ENCODE data around the gene CLK4. TPM values are rescaled to one million over a fixed set of nuclear protein-coding genes. Genes with fewer than 3 reads are reported as not detected.

Gene CLK4
- total RNA-seq, 4 donors from 2014 or later = 16.0 to 59.0 (median 27.2) TPM

DNA sequence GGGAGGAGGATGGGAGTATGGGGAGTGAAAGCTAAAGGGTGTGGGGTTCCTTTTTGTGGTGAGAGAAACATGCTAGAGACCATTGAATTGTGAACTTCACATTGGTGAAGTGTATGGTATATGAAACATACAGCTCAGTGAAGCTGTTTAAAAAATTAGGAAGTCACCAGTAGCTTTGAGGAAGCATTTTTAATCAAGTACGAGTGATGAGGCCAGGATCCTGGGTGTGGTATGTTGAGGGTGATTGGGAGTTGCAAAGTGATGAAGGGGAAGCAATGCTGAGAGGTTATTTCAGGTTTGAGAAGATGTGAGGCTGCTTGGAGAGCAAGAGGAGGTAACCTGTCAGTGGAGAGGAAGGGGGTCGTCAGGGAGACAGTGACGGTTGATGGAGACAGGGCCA is 22.7 kb upstream of the CLK4 start:
- H3K4me1 ChIP-seq = no peaks in the 10 kb centered on the region
- no peak overlapping the region for H3K4me3 ChIP-seq
- ATAC-seq = no peak
- WGBS, 2 donors (ENCODE audit: low coverage in 1 of 2) = 50 to 55% methylated on average over 1 to 3 of the region's 3 CpGs
- H3K36me3 ChIP-seq = no peaks in the 10 kb centered on the region
- TF ChIP-seq POLR2AphosphoS5 (IDR thresholded peaks at IDR 0.05) (no peak), POLR2A (IDR thresholded peaks at IDR 0.05) (no peak), EP300 (IDR thresholded peaks at IDR 0.05) (no peak)
- TF ChIP-seq, protein P1, sequence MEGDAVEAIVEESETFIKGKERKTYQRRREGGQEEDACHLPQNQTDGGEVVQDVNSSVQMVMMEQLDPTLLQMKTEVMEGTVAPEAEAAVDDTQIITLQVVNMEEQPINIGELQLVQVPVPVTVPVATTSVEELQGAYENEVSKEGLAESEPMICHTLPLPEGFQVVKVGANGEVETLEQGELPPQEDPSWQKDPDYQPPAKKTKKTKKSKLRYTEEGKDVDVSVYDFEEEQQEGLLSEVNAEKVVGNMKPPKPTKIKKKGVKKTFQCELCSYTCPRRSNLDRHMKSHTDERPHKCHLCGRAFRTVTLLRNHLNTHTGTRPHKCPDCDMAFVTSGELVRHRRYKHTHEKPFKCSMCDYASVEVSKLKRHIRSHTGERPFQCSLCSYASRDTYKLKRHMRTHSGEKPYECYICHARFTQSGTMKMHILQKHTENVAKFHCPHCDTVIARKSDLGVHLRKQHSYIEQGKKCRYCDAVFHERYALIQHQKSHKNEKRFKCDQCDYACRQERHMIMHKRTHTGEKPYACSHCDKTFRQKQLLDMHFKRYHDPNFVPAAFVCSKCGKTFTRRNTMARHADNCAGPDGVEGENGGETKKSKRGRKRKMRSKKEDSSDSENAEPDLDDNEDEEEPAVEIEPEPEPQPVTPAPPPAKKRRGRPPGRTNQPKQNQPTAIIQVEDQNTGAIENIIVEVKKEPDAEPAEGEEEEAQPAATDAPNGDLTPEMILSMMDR (IDR thresholded peaks at IDR 0.05) = no peak
- no peaks in the 10 kb centered on the region for H3K27me3 ChIP-seq
- H3K9me3 ChIP-seq = no peaks in the 10 kb centered on the region
- no peak overlapping the region for H3K27ac ChIP-seq

DNA sequence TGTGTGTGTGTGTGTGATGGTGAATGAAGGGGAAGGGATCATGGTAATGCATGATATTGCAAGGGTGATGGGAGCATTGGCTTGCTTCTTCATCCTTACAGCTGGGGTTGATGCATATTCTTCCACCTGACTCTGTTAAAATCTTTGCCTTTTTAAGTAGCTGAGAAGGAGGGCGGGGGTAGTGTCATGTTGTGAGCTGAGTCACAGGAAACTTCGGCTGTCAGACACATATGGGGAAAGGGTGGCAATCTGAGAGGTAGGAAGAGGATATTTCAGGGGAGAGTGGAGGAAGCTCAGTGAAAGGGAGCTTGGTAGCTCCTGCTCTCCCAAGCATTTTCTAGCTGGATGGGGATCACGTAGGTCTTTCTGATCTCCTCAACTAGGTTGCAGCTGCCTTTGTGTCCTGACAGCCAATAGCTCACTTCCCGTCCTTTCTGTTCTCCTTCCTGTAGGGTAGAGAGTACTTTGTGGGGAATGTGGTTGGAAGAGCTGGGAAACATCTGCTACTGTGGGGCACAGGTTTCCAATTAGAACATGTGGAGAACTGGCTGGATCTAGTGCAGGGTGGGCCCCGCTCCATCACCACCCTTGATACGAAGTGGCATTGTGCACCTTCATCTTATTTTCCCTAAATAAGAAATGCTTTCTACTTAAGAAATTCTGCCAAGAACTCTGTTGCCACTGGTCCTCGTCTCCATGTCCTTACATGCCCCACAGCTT is 18.1 kb upstream of the CLK4 start:
- Histone ChIP-seq H3K36me3 (no peaks in the 10 kb centered on the region), H3K27ac (no peak overlapping the region), H3K4me1 (no peaks in the 10 kb centered on the region), H3K9me3 (no peaks in the 10 kb centered on the region), H3K4me3 (no peak overlapping the region), H3K27me3 (no peaks in the 10 kb centered on the region)
- no peak for TF ChIP-seq POLR2A (IDR thresholded peaks at IDR 0.05)
- TF ChIP-seq, protein P1 (IDR thresholded peaks at IDR 0.05) = no peak
- no peak for TF ChIP-seq EP300 (IDR thresholded peaks at IDR 0.05)
- TF ChIP-seq POLR2AphosphoS5 (IDR thresholded peaks at IDR 0.05) = no peak
- 64 to 65% methylated on average over 6 of the region's 7 CpGs for WGBS, 2 donors (ENCODE audit: low coverage in 1 of 2)
- no peak for ATAC-seq

DNA sequence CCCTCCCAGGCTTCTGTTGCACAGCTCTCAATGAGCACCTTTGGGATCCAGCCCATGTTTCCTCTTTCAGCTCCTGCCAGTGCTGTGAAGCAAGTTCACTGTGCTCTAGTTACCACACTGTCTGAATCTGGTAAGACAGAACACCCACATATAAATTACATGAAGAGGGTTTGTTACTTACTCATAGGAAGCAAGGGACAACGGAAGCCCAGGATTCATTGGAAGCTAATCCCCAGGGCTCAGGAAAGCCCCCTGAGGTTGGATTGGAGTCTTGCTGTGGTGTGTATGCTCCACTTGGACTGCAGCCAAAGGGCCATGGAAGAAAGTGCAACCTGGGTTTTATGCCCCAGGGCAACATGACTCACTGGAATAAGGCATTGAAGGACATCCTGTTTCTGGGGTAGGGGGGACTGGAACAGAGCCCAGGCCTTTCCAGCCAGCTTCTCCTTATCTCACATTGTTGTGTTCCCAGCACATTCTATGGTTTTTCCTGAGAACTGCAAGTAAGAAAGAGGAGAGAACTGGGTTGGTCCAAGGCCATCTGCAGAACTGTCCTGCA is 15.6 kb upstream of the CLK4 start:
- H3K9me3 ChIP-seq = no peaks in the 10 kb centered on the region
- WGBS, 2 donors (ENCODE audit: low coverage in 1 of 2) = 67 to 80% methylated on average over 1 of the region's 1 CpG
- no peak overlapping the region for H3K4me3 ChIP-seq
- no peak overlapping the region for H3K27ac ChIP-seq
- H3K27me3 ChIP-seq = no peaks in the 10 kb centered on the region
- ATAC-seq = no peak
- no peaks in the 10 kb centered on the region for H3K36me3 ChIP-seq
- TF ChIP-seq POLR2AphosphoS5 (IDR thresholded peaks at IDR 0.05) (no peak), EP300 (IDR thresholded peaks at IDR 0.05) (no peak), POLR2A (IDR thresholded peaks at IDR 0.05) (no peak)
- TF ChIP-seq, protein P1 (IDR thresholded peaks at IDR 0.05) = no peak
- no peaks in the 10 kb centered on the region for H3K4me1 ChIP-seq

DNA sequence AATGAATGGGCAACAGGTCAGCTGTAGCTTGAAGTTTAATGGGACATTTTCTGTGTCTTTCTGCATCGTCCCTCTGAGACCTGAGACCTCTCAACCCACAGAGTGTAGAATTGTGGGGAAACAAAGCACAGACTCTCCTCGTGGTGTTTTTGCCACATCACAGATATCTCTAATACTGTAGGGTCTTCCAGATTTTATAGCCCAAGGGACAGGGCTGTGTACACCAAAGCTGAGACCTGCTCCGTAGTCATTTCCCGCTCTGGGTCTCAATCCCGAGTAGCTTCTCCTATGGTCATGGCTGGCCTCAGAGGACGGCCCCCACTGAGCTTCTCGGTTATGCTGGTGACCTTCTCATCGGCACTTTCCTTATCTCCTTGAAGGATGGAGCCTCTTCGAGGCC is 14.9 kb upstream of the CLK4 start:
- Histone ChIP-seq H3K27ac (no peak overlapping the region), H3K36me3 (no peaks in the 10 kb centered on the region), H3K27me3 (no peaks in the 10 kb centered on the region), H3K4me3 (no peak overlapping the region), H3K9me3 (no peaks in the 10 kb centered on the region), H3K4me1 (no peaks in the 10 kb centered on the region)
- TF ChIP-seq, protein P1 (IDR thresholded peaks at IDR 0.05) = no peak
- no peak for TF ChIP-seq EP300 (IDR thresholded peaks at IDR 0.05)
- no peak for TF ChIP-seq POLR2AphosphoS5 (IDR thresholded peaks at IDR 0.05)
- TF ChIP-seq POLR2A (IDR thresholded peaks at IDR 0.05) = no peak
- no peak for ATAC-seq
- 57 to 72% methylated on average over 8 to 9 of the region's 9 CpGs for WGBS, 2 donors (ENCODE audit: low coverage in 1 of 2)

All from gastroesophageal sphincter (tissue), 4 donors.